Neural progenitor cell (in vitro differentiated cells): ENCODE measurements around the gene LRCOL1. TPM values are rescaled to one million over a fixed set of nuclear protein-coding genes. Genes with fewer than 3 reads are reported as not detected.

ENCODE experiments used
- DNase-seq: peaks from one replicate; pipeline ENCODE4 v3.0.0-alpha.2; 2016; ENCODE audit warnings: low spot score
- H2AFZ ChIP-seq: fragments of 200-600 bp; sonication (generic); replicated peaks from 2 replicates; pipeline ENCODE4 v1.6.1; 2016; ENCODE audit warnings: antibody characterized with exemption
- H3F3A ChIP-seq: fragments of 200-600 bp; sonication (generic); 2 replicates; pipeline ENCODE4 v1.6.1; 2016; ENCODE audit warnings: antibody characterized with exemption, low read depth
- H3K27ac ChIP-seq: fragments of 200-600 bp; sonication (generic); 2 replicates; pipeline ENCODE4 v1.5.1; 2016; ENCODE audit warnings: mild to moderate bottlenecking
- H3K27me3 ChIP-seq: fragments of 200-600 bp; sonication (generic); 2 replicates; pipeline ENCODE4 v1.6.1; 2016; ENCODE audit warnings: mild to moderate bottlenecking, moderate library complexity
- H3K36me3 ChIP-seq: fragments of 200-600 bp; sonication (generic); 2 replicates; pipeline ENCODE4 v1.5.1; 2016
- H3K4me1 ChIP-seq: fragments of 200-600 bp; sonication (generic); 2 replicates; pipeline ENCODE4 v1.6.1; 2016; ENCODE audit warnings: mixed run types
- H3K4me2 ChIP-seq: fragments of 200-600 bp; sonication (generic); 2 replicates; pipeline ENCODE4 v1.6.1; 2016
- H3K4me3 ChIP-seq: fragments of 200-600 bp; sonication (generic); 2 replicates; pipeline ENCODE4 v1.5.1; 2016
- H3K79me2 ChIP-seq: fragments of 200-600 bp; sonication (generic); 2 replicates; pipeline ENCODE4 v1.6.1; 2016; ENCODE audit warnings: low read depth
- H3K9ac ChIP-seq: fragments of 200-600 bp; sonication (generic); 2 replicates; pipeline ENCODE4 v1.6.1; 2016
- H3K9me3 ChIP-seq: fragments of 200-600 bp; sonication (generic); 2 replicates; pipeline ENCODE4 v1.5.1; 2016; ENCODE audit warnings: low read depth
- H4K20me1 ChIP-seq: fragments of 200-600 bp; sonication (generic); 2 replicates; pipeline ENCODE4 v1.6.1; 2016; ENCODE audit warnings: low read depth
- H3K27ac Mint-ChIP-seq: 3 replicates; pipeline ENCODE4 v1.8.0; 2021; ENCODE audit warnings: mixed read lengths
- H3K27me3 Mint-ChIP-seq: 2 replicates; pipeline ENCODE4 v1.8.0; 2022; ENCODE audit warnings: low read depth, mild to moderate bottlenecking, inconsistent platforms, moderate library complexity, mixed read lengths; ENCODE audit not compliant: insufficient read depth
- H3K36me3 Mint-ChIP-seq: 3 replicates; pipeline ENCODE4 v1.8.0; 2021; ENCODE audit warnings: mixed read lengths
- H3K4me1 Mint-ChIP-seq: 3 replicates; pipeline ENCODE4 v1.8.0; 2021; ENCODE audit warnings: mixed read lengths
- H3K4me3 Mint-ChIP-seq: 3 replicates; pipeline ENCODE4 v1.8.0; 2021; ENCODE audit warnings: mild to moderate bottlenecking, moderate library complexity, mixed read lengths
- H3K9me3 Mint-ChIP-seq: 3 replicates; pipeline ENCODE4 v1.8.0; 2020; ENCODE audit warnings: mixed read lengths
- EZH2 ChIP-seq: fragments of 200-600 bp; sonication (generic); IDR thresholded peaks from 2 replicates; pipeline ENCODE4 v1.6.1; 2017; ENCODE audit warnings: antibody characterized with exemption, mild to moderate bottlenecking, moderate library complexity
- EZH2phosphoT487 ChIP-seq: fragments of 200-600 bp; sonication (generic); IDR thresholded peaks from 2 replicates; pipeline ENCODE4 v1.6.1; 2017; ENCODE audit warnings: antibody characterized with exemption
- total RNA-seq: library from RNA; depleted of rRNA; stranded (reverse); fragments of >200 nt; gene quantifications from 2 replicates; pipeline ENCODE4 v1.2.3, GENCODE V29; 2015; ENCODE audit warnings: low replicate concordance
- TF ChIP-seq, protein P1 (sequence below): fragments of 200-600 bp; sonication (generic); IDR thresholded peaks from 2 replicates; pipeline ENCODE4 v1.5.1; 2017; ENCODE audit warnings: antibody characterized with exemption, mild to moderate bottlenecking

The LRCOL1 gene
- total RNA-seq, 1 donor from 2014 or later = not detected

- H4K20me1 ChIP-seq = peaks cover 26% of the 10 kb centered on the region
- no peak overlapping the region for H3K27ac ChIP-seq
- H3K4me3 Mint-ChIP-seq = no peak overlapping the region
- H3K36me3 Mint-ChIP-seq = peaks cover 5% of the 10 kb centered on the region
- no peaks in the 10 kb centered on the region for H3K79me2 ChIP-seq
- H3K9me3 Mint-ChIP-seq = peaks cover 10% of the 10 kb centered on the region
- H3K4me2 ChIP-seq = no peak overlapping the region
- TF ChIP-seq, protein P1, sequence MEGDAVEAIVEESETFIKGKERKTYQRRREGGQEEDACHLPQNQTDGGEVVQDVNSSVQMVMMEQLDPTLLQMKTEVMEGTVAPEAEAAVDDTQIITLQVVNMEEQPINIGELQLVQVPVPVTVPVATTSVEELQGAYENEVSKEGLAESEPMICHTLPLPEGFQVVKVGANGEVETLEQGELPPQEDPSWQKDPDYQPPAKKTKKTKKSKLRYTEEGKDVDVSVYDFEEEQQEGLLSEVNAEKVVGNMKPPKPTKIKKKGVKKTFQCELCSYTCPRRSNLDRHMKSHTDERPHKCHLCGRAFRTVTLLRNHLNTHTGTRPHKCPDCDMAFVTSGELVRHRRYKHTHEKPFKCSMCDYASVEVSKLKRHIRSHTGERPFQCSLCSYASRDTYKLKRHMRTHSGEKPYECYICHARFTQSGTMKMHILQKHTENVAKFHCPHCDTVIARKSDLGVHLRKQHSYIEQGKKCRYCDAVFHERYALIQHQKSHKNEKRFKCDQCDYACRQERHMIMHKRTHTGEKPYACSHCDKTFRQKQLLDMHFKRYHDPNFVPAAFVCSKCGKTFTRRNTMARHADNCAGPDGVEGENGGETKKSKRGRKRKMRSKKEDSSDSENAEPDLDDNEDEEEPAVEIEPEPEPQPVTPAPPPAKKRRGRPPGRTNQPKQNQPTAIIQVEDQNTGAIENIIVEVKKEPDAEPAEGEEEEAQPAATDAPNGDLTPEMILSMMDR = no peak
- TF ChIP-seq EZH2 (no peak), EZH2phosphoT487 (no peak)
- H3K36me3 ChIP-seq = no peaks in the 10 kb centered on the region
- H3K4me3 ChIP-seq = no peak overlapping the region
- peak overlapping the region; percentile 26 for H3K27ac Mint-ChIP-seq
- H3K27me3 Mint-ChIP-seq = peaks cover 25% of the 10 kb centered on the region
- H3F3A ChIP-seq = peaks cover 4% of the 10 kb centered on the region
- no peak for DNase-seq
- H2AFZ ChIP-seq = no peak overlapping the region
- H3K4me1 ChIP-seq = no peaks in the 10 kb centered on the region
- peaks cover 48% of the 10 kb centered on the region for H3K27me3 ChIP-seq
- peaks cover 15% of the 10 kb centered on the region for H3K4me1 Mint-ChIP-seq
- H3K9ac ChIP-seq = no peak overlapping the region
- peaks cover 9% of the 10 kb centered on the region for H3K9me3 ChIP-seq
Observed at GRCh38 chr12:132621657-132622435, 11.5 kb upstream of the LRCOL1 start.

DNA sequence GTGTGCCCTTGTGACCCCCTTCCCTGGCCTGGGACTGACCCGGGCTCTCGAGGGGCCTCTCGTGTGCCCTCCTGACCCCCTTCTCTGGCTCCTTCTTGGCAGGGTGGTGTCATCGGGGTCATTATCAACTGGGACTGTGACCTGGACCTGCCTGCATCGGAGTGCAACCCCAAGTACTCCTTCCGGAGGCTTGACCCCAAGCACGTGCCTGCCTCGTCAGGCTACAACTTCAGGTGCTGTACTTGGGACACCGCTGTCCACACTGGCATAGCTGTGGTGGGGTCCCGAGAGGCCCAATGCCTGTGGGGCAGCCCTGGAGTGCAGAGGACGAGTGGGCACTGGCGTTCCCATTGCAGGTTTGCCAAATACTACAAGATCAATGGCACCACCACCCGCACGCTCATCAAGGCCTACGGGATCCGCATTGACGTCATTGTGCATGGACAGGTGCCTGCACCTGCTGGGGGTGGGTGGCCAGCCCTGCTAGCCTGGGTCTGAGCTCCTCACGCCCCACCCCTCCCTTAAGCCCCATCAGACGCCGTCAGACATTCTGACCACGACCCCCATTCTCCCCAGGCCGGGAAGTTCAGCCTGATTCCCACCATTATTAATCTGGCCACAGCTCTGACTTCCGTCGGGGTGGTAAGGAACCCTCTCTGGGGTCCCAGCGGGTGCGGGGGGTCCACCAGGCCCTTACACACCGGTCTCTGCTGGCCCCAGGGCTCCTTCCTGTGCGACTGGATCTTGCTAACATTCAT lies 10.7 kb upstream of the LRCOL1 start:
- Mint-ChIP-seq H3K27me3 (peaks cover 31% of the 10 kb centered on the region), H3K36me3 (peaks cover 2% of the 10 kb centered on the region), H3K4me3 (no peak overlapping the region), H3K9me3 (peaks cover 14% of the 10 kb centered on the region), H3K27ac (no peak overlapping the region), H3K4me1 (peaks cover 15% of the 10 kb centered on the region)
- TF ChIP-seq EZH2 (no peak), EZH2phosphoT487 (no peak)
- TF ChIP-seq, protein P1 = no peak
- Histone ChIP-seq H3K9ac (no peak overlapping the region), H3F3A (peaks cover 4% of the 10 kb centered on the region), H3K27ac (no peak overlapping the region), H4K20me1 (peaks cover 26% of the 10 kb centered on the region), H3K36me3 (no peaks in the 10 kb centered on the region), H2AFZ (no peak overlapping the region), H3K4me1 (no peaks in the 10 kb centered on the region), H3K4me3 (no peak overlapping the region), H3K9me3 (peaks cover 9% of the 10 kb centered on the region), H3K27me3 (peaks cover 56% of the 10 kb centered on the region), H3K79me2 (no peaks in the 10 kb centered on the region), H3K4me2 (no peak overlapping the region)
- DNase-seq = no peak

DNA sequence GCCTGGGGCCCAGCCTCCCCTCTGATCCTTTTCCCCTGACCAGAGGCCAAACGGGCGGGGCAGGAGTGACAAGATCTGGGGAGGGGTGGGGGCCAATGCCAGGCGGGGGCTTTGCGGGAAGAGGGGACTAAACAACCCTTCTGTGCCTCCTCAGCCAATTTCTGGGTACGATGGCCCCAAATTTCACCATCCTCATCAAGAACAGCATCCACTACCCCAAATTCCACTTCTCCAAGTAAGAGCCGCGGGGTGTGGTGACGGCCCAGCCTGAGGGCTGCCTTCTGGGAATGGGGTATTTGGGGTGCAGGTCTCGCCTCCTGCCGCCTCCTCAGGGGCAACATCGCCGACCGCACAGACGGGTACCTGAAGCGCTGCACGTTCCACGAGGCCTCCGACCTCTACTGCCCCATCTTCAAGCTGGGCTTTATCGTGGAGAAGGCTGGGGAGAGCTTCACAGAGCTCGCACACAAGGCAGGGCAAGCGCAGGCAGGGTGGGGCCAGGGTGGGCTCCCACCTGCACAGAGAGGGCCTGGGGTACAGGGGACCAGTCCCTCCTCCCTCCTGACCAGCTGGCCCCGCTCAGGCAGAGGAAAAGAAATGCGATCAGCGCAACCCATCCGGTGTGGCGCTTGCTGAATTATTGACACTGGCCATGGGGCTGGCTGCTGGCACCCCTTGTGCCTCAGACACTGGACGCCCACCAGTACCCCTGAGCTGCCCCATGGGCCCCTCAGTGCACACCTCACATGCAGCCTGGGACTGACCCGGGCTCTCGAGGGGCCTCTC lies 9.9 kb upstream of the LRCOL1 start:
- H3K27ac Mint-ChIP-seq = no peak overlapping the region
- TF ChIP-seq EZH2phosphoT487 (no peak), EZH2 (peak; percentile 12)
- H3K4me1 Mint-ChIP-seq = peaks cover 17% of the 10 kb centered on the region
- Histone ChIP-seq H3K36me3 (no peaks in the 10 kb centered on the region), H3K9me3 (peaks cover 9% of the 10 kb centered on the region), H3F3A (peaks cover 4% of the 10 kb centered on the region), H3K4me2 (no peak overlapping the region), H3K9ac (no peak overlapping the region), H3K4me3 (no peak overlapping the region), H3K4me1 (no peaks in the 10 kb centered on the region), H2AFZ (no peak overlapping the region), H3K27me3 (peaks cover 63% of the 10 kb centered on the region), H3K79me2 (no peaks in the 10 kb centered on the region), H4K20me1 (peaks cover 26% of the 10 kb centered on the region), H3K27ac (no peak overlapping the region)
- H3K4me3 Mint-ChIP-seq = no peak overlapping the region
- DNase-seq = no peak
- peaks cover 37% of the 10 kb centered on the region for H3K27me3 Mint-ChIP-seq
- peaks cover 2% of the 10 kb centered on the region for H3K36me3 Mint-ChIP-seq
- peaks cover 18% of the 10 kb centered on the region for H3K9me3 Mint-ChIP-seq
